ENCODE results near the gene CMIP. TPM values are rescaled to one million over a fixed set of nuclear protein-coding genes. Genes with fewer than 3 reads are reported as not detected.

The CMIP gene
- total RNA-seq, 1 experiment from 2014 or later = 48.2 TPM

DNA sequence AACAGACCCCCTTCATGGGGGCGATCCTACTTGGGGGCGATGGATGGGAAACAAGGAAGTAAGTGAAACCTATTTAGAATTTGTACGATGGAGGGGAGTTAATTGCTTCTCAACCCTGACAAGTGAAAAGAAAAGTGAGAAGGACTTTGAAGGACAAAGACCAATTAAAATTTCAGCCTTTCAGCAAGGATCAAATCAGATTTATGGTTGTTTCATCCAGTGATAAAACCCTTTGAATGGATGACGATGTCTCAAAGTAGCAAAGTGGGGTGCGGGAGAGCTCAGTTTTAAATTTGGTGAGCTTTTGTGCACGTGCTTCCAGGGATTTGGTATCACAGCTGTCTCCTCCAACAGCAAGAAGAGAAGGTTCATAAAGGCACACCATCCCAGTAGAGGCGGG lies 51.7 kb downstream of the CMIP start:
- Histone ChIP-seq H4K8ac (replicated peaks; ENCODE audit: insufficient read length, low read depth, low read length) (no peak overlapping the region), H3K27me3 (ENCODE audit: insufficient read depth, low read length) (no peaks in the 10 kb centered on the region), H4K20me1 (ENCODE audit: control insufficient read depth, insufficient read depth, insufficient read length) (no peaks in the 10 kb centered on the region), H2BK5ac (ENCODE audit: insufficient read length, low read length) (no peak overlapping the region), H3K79me2 (ENCODE audit: insufficient read depth, low read length) (peaks cover 2% of the 10 kb centered on the region; the same call in 1 of the 2 replicates), H3K4me1 (ENCODE audit: insufficient read depth, low read length) (no peaks in the 10 kb centered on the region; the same call in 1 of the 2 replicates), H4K91ac (ENCODE audit: insufficient read length, low read depth, low read length) (no peak overlapping the region), H3K4ac (ENCODE audit: low read depth, low read length) (no peak overlapping the region), H3K27ac (ENCODE audit: insufficient read length, low read depth, low read length) (no peak overlapping the region), H2BK12ac (ENCODE audit: insufficient read length, low read depth, low read length) (no peak overlapping the region), H3T11ph (ENCODE audit: low read length) (no peak overlapping the region), H3K4me2 (ENCODE audit: insufficient read depth, insufficient read length, low read length) (no peak overlapping the region), H3K23ac (ENCODE audit: insufficient read length, low read depth, low read length) (no peak overlapping the region), H3K9me3 (ENCODE audit: control insufficient read depth, low read depth, low read length) (no peaks in the 10 kb centered on the region), H2BK20ac (ENCODE audit: low read depth, low read length, poor library complexity, severe bottlenecking) (no peak overlapping the region), H3K14ac (ENCODE audit: insufficient read depth, low read length) (no peak overlapping the region), H3K79me1 (ENCODE audit: insufficient read depth, low read depth, low read length, poor library complexity, severe bottlenecking) (peaks cover 4% of the 10 kb centered on the region), H2AK5ac (ENCODE audit: insufficient read length, low read length) (no peak overlapping the region), H4K5ac (ENCODE audit: insufficient read length, low read depth, low read length) (no peak overlapping the region), H3K18ac (ENCODE audit: insufficient read length, low read depth, low read length) (no peak overlapping the region), H3K56ac (ENCODE audit: insufficient read length, low read depth, low read length) (no peak overlapping the region), H2BK15ac (ENCODE audit: low read depth, low read length) (no peak overlapping the region), H3K23me2 (ENCODE audit: insufficient read length, low read depth, low read length, poor library complexity, severe bottlenecking) (no peaks in the 10 kb centered on the region), H2AFZ (ENCODE audit: low read length) (no peak overlapping the region), H3K9ac (ENCODE audit: extremely low read depth, insufficient read length, low read length) (no peak overlapping the region), H2BK120ac (ENCODE audit: low read depth, low read length, poor library complexity, severe bottlenecking) (no peak overlapping the region)
- H3K27ac Mint-ChIP-seq = peak overlapping the region in 1 of 3 experiments; percentile 73; a peak in 1 of 7 replicates
- peaks cover 47 to 50% of the 10 kb centered on the region in 2 experiments for H3K4me1 Mint-ChIP-seq
- no peaks in the 10 kb centered on the region; a peak in 1 of 5 replicates for H3K9me3 Mint-ChIP-seq
- TF ChIP-seq, protein P1, sequence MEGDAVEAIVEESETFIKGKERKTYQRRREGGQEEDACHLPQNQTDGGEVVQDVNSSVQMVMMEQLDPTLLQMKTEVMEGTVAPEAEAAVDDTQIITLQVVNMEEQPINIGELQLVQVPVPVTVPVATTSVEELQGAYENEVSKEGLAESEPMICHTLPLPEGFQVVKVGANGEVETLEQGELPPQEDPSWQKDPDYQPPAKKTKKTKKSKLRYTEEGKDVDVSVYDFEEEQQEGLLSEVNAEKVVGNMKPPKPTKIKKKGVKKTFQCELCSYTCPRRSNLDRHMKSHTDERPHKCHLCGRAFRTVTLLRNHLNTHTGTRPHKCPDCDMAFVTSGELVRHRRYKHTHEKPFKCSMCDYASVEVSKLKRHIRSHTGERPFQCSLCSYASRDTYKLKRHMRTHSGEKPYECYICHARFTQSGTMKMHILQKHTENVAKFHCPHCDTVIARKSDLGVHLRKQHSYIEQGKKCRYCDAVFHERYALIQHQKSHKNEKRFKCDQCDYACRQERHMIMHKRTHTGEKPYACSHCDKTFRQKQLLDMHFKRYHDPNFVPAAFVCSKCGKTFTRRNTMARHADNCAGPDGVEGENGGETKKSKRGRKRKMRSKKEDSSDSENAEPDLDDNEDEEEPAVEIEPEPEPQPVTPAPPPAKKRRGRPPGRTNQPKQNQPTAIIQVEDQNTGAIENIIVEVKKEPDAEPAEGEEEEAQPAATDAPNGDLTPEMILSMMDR (conservative IDR thresholded peaks at IDR 0.05) = no peak
- H3K27me3 Mint-ChIP-seq (ENCODE audit: low read depth) = no peaks in the 10 kb centered on the region
- H3K4me3 Mint-ChIP-seq = no peak overlapping the region
- DNase-seq = no peak
- H3K36me3 Mint-ChIP-seq (ENCODE audit: insufficient read depth in 1 of 3, low read depth in 3 of 3) = peaks cover 0 to 4% (median 0%) of the 10 kb centered on the region in 3 experiments; a peak in 2 of 7 replicates
- no CpG with 5 or more reads among the region's 7 CpGs for WGBS (ENCODE audit: extremely low coverage, insufficient read length, low lambda C conversion rate)

Data from H9 (cell line).